Mammary epithelial cell (primary cell): ENCODE data around the gene KIAA1143.

Source experiments
- EZH2 ChIP-seq: IDR thresholded peaks from 2 replicates; pipeline ENCODE4 v1.6.1; 2012; ENCODE audit warnings: low read length, inconsistent platforms, borderline replicate concordance
- TF ChIP-seq, protein P1 (sequence below), 2 donors: IDR thresholded peaks in 1 of 2; conservative IDR thresholded peaks in 1 of 2; 2 replicates each; pipeline ENCODE4 v1.5.1; 2011 to 2012; ENCODE audit warnings: inconsistent platforms in 2 of 2, low read length in 2 of 2, mild to moderate bottlenecking in 2 of 2, control low read depth in 1 of 2, low read depth in 1 of 2; ENCODE audit not compliant: insufficient read depth in 1 of 2; ENCODE audit errors: extremely low read depth in 1 of 2

- TF ChIP-seq, protein P1, sequence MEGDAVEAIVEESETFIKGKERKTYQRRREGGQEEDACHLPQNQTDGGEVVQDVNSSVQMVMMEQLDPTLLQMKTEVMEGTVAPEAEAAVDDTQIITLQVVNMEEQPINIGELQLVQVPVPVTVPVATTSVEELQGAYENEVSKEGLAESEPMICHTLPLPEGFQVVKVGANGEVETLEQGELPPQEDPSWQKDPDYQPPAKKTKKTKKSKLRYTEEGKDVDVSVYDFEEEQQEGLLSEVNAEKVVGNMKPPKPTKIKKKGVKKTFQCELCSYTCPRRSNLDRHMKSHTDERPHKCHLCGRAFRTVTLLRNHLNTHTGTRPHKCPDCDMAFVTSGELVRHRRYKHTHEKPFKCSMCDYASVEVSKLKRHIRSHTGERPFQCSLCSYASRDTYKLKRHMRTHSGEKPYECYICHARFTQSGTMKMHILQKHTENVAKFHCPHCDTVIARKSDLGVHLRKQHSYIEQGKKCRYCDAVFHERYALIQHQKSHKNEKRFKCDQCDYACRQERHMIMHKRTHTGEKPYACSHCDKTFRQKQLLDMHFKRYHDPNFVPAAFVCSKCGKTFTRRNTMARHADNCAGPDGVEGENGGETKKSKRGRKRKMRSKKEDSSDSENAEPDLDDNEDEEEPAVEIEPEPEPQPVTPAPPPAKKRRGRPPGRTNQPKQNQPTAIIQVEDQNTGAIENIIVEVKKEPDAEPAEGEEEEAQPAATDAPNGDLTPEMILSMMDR (conservative IDR thresholded peaks at IDR 0.05 in 1 of 2, IDR thresholded peaks at IDR 0.05 in 1 of 2; ENCODE audit: extremely low read depth in 1 of 2, insufficient read depth in 1 of 2, low read depth in 1 of 2, low read length in 2 of 2) = no peak
- no peak for TF ChIP-seq EZH2
These were observed 21.5 kb upstream of the KIAA1143 start for GRCh38 chr3:44782891-44783290.
